Aortic smooth muscle cell (primary cell): ENCODE data around the gene ABCD3. TPM values are rescaled to one million over a fixed set of nuclear protein-coding genes. Genes with fewer than 3 reads are reported as not detected.

ENCODE experiments used
- total RNA-seq: library from RNA; depleted of rRNA; stranded (reverse); fragments of >200 nt; gene quantifications from 2 replicates; pipeline ENCODE4 v1.2.3, GENCODE V29; 2014

The ABCD3 gene
- total RNA-seq = 40.8 and 41.2 TPM in 2 replicates

GRCh38 chr1:94417978-94418663 is at the start of gene ABCD3:
ABCD3 (plus strand) TSS chr1:94418389; CDS start chr1:94418479, 90 bp downstream.

GRCh38 chr1:94541246-94542087 is 123.3 kb downstream of the ABCD3 start, which contains the start of gene F3:
F3 (minus strand) TSS chr1:94541759; CDS start chr1:94541636, 123 bp downstream.

Other genes starting within 250 kb of the ABCD3 start
- 37.7 and 41.3 TPM in 2 replicates for gene ARHGAP29, start 180.8 kb upstream of the ABCD3 start, total RNA-seq
- gene F3, start 123.4 kb downstream of the ABCD3 start, total RNA-seq = 0.92 and 3.4 TPM in 2 replicates